ENCODE results near the gene FAM83G.

The FAM83G gene

GRCh38 chr17:18988546-18989173, 15.9 kb downstream of the FAM83G start:
- no peak for DNase-seq (ENCODE audit: low read depth in 2 of 2)

DNA sequence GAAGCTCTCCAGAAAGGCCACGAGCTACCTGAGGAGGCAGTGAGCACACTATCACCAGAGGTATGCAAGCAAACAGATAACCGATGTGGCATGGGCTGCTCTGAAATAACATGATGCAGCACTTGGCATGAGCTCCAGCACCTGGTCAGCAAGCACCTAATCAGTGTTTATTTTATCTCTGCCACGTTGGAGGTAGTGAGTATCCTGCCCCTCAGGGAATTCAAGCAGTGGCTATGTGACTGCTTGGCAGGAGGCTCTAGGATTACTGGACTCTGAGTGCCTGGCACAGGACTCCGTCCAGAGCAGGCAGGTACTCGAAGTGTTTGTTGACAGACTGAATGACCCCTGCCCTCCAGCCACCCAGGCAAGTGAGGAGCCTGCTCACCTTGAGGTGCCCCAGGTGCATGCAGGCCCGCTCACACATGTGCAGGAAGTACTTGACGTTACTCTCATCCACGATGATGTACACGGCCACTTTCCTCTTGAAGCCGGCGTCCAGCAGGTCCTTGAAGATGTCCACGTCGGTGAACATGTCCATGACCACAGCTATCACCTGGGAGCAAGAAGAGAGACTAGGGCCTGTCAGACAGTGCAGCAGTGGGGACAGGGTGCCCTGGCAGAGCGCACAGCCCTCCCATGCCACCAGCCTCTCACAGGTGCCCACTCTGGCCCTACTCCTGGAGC, 16.6 kb downstream of the FAM83G start:
- no peak for DNase-seq (ENCODE audit: low read depth in 2 of 2)

GRCh38 chr17:18987230-18987610, 17.3 kb downstream of the FAM83G start:
- DNase-seq (ENCODE audit: low read depth in 2 of 2), result no peak

DNA sequence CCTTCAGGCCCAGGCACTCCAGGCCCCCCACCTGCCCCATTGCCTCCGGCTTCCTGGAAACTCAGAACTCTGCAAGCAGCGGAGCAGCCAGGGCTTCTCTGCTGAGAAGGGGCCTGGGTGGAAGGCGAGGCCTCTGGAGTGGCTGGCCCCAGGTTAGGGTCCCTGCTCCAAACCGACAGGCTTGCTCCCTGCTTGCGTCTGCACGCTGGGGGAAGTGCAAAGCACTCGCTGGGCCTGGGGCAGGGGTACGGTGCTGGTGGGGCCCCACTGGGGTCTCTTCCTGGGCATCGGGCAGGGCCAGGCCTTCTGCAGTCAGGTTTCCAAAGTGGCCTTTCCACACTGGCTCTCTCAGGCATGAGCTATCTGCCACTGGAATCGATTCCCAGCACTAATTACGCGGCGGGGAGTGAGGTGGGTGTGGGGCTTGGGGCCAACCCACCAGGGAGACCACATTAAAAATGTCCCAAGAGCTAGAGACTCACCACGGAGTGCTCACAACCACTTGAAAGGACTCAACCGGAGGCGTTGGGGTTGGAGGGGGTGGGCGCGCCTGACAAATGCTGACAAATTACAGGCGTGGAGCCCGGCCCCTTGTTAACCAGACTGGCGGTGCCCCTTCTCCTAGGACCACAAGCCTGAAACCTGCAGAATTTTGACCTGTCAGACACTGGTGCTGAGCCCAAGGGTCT, 17.9 kb downstream of the FAM83G start:
- DNase-seq (ENCODE audit: low read depth in 2 of 2), result no peak

DNA sequence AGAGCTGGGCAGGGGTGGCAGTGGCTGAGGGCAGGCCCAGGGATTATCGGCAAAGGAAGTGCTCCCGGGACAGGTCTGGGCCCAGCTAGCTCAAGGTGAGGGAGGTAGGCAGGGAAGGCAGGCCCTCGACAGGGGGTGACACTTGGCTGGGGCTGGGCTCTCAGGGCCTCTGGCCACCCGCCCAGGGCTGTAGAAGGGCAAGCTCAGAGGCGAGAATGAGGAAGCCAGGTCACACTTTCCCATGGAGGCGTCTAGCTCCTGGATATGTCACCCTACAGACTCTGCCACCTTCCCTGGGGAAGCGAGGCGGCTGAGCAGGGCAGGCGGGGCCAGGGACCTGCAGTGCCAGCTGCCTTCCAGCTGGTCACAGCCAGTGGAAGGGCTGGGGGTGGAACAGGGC, 19.1 kb downstream of the FAM83G start:
- DNase-seq (ENCODE audit: low read depth in 2 of 2), result no peak

- DNase-seq (ENCODE audit: low read depth in 2 of 2), result no peak
These were observed 20.1 kb downstream of the FAM83G start for GRCh38 chr17:18984273-18985114.

- no peak for DNase-seq (ENCODE audit: low read depth in 2 of 2)
These were observed 22.7 kb downstream of the FAM83G start for GRCh38 chr17:18981642-18982424.

GRCh38 chr17:18981335-18981641, 23.3 kb downstream of the FAM83G start:
- no peak for DNase-seq (ENCODE audit: low read depth in 2 of 2)

GRCh38 chr17:18980682-18981334, 23.8 kb downstream of the FAM83G start:
- no peak for DNase-seq (ENCODE audit: low read depth in 2 of 2)

DNA sequence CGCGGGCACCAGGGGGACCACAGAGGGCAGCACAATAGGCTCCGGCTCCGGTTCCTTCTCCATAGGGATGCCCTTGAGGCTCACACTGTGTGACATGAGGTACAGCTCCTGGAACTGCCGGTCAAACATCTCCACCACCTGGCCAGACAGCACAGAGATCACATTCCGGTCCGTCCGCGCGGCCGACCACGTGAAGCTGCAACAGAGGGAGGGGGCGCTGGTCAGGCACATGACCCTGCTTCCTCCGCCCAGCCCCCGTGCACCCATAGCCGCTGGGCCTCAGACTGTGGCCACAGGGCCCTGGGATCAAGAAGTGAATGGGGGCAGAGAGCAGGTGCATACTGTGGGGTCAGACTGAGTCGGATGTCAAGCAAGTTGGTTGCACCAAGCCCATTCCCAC, 25.9 kb downstream of the FAM83G start:
- DNase-seq (ENCODE audit: low read depth in 2 of 2), result no peak

DNA sequence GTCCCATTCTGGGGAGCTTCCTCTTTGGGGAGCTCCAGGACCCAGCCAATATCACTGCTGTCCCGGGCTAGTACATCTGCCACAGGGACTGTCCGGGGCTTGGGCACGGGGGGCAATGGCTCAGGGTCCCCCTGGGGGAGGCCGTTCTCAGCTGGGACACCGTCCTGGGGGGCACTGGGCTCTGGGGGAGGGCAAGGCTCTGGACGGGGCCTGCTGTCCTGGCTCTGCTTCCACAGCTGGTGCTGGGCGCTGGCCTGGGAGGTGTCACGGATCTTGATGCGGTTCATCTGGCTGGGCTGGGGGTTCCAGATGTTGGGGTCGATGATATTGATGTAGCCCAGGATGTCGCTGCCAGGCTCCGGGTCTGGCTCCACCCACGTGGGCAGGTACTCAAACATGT, 26.5 kb downstream of the FAM83G start:
- no peak for DNase-seq (ENCODE audit: low read depth in 2 of 2)

DNA sequence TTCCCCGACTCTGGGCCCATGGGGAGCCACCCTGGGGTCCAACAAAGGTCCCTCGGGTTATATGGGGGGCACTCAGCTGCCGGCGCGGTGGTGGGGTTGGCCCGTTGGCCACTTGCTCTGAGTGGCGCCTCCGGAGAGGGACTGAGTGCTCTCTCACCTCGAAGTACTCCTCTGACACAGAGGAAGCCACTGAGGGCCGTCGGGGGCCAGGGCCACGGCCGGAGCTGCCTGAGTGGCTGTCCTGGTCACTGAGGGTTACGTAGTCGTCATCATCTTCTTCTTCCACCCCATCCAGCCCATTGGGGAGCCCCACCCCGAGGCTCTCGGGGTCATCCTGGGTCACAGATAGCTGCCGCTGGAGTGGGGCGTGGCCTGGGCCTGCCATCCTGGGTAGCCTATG, 26.9 kb downstream of the FAM83G start:
- no peak for DNase-seq (ENCODE audit: low read depth in 2 of 2)

GRCh38 chr17:18977021-18977420, 27.5 kb downstream of the FAM83G start:
- no peak for DNase-seq (ENCODE audit: low read depth in 2 of 2)

DNA sequence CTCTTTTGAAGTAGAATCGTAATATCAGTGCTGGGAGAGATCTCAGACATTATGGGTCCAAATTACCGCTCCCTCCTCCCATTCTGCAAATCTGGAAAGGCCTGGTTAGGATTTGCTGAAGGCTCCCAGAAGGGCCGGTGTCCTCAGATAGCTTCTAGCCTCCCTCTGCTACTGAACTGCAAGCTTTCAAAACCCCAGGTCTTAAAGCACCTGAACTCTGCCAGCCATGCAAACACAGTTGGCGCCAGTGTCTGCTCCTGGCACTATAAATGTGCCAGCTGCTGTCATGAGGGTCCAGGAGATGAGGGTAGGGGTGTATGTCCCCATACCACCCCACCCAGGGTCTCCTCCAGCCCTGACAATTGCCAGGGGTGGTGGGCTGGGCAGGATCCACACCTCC, 28.4 kb downstream of the FAM83G start:
- no peak for DNase-seq (ENCODE audit: low read depth in 2 of 2)

DNA sequence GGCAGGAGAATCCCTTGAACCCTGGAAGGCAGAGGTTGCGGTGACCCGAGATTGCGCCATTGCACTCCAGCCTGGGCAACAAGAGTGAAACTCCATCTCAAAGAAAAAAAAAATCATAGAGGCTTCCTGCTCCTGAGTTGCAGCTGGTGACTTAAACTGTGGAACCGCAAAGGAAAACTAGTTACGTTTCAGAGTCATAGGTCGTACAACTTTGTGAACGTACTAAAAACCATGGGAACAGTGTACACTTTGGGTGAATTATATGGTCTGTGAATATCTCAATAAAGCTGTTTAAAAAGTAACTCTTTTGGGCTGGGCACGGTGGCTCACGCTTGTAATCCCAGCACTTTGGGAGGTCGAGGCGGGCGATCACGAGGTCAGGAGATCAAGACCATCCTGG, 29.0 kb downstream of the FAM83G start:
- no peak for DNase-seq (ENCODE audit: low read depth in 2 of 2)

- DNase-seq (ENCODE audit: low read depth in 2 of 2), result peak; percentile 35 to 42
These were observed 30.0 kb downstream of the FAM83G start for GRCh38 chr17:18974407-18975149.

GRCh38 chr17:18971801-18972200, 32.8 kb downstream of the FAM83G start:
- no peak for DNase-seq (ENCODE audit: low read depth in 2 of 2)

GRCh38 chr17:18970582-18971480, 33.7 kb downstream of the FAM83G start:
- no peak for DNase-seq (ENCODE audit: low read depth in 2 of 2)
